GM12878 (cell line): Measurements from ENCODE around the gene LPCAT3.

ENCODE experiments used
- POLR2A ChIP-seq: IDR thresholded peaks from 2 replicates; pipeline ENCODE4 v1.6.1; 2011; ENCODE audit warnings: low read depth, mild to moderate bottlenecking, low read length
- POLR2AphosphoS5 ChIP-seq: IDR thresholded peaks from 2 replicates; pipeline ENCODE4 v1.6.1; 2011; ENCODE audit warnings: mild to moderate bottlenecking, low read length, inconsistent platforms
- TF ChIP-seq, protein P1 (sequence below): IDR thresholded peaks from 2 replicates; pipeline ENCODE4 v1.6.1; 2012; ENCODE audit warnings: low read depth, low read length, improper control_type of control experiment

DNA sequence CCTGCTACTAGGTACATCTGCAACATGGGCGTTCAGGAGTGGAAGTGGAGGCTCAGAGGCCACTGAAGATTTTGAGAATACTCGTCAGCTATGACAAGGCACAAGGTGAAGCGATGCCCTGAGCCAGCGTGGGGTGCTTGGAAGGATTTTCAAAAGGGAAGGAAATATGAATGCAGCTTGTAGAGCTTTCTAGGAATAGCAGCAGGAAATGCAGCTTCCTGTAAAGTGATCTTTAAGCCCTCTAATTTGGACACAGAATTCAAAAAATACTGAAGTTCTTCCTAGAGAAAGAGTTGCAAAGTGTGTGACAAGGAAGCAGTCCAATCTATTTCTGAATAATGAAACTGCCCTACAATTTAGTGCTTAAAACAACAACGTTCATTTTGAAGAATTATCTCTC, 29.0 kb upstream of the LPCAT3 start:
- TF ChIP-seq POLR2AphosphoS5: no peak
- TF ChIP-seq, protein P1, sequence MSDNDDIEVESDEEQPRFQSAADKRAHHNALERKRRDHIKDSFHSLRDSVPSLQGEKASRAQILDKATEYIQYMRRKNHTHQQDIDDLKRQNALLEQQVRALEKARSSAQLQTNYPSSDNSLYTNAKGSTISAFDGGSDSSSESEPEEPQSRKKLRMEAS: no peak
- no peak for TF ChIP-seq POLR2A
